ENCODE results near the gene CSTF1.
"Not testable (repeated sequence)": the region's sequence is repeated elsewhere in the genome, so short reads cannot be mapped to it uniquely, and the experiment has no call there.

CSTF1 gene

DNA sequence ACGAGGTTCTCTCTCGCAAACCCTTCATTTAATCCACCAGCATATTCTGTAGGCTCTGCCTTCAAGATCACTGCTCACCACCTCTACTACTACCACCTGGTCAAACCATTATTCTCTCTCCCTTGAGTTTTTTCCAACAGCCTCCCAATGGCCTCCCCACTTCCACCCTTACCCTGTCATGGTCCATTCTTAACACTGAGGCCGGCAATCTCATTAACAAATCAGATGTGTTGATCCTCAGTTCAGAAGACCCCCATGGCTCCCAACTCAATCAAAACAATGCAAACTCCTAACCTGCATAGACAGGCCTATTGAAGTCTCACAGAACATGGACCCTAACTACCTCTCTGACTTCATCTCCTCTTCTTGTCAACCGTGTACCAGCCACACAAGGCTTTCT is 2.6 kb upstream of the CSTF1 start:
- DNase-seq (ENCODE audit: low read depth in 2 of 2) = no peak
- TF ChIP-seq, protein P1, sequence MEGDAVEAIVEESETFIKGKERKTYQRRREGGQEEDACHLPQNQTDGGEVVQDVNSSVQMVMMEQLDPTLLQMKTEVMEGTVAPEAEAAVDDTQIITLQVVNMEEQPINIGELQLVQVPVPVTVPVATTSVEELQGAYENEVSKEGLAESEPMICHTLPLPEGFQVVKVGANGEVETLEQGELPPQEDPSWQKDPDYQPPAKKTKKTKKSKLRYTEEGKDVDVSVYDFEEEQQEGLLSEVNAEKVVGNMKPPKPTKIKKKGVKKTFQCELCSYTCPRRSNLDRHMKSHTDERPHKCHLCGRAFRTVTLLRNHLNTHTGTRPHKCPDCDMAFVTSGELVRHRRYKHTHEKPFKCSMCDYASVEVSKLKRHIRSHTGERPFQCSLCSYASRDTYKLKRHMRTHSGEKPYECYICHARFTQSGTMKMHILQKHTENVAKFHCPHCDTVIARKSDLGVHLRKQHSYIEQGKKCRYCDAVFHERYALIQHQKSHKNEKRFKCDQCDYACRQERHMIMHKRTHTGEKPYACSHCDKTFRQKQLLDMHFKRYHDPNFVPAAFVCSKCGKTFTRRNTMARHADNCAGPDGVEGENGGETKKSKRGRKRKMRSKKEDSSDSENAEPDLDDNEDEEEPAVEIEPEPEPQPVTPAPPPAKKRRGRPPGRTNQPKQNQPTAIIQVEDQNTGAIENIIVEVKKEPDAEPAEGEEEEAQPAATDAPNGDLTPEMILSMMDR (IDR thresholded peaks at IDR 0.05; ENCODE audit: low read depth, low read length) = no peak
- no peak overlapping the region for H3K4me3 ChIP-seq (replicated peaks in 1 of 2; ENCODE audit: low read depth in 2 of 2, low read length in 2 of 2)

DNA sequence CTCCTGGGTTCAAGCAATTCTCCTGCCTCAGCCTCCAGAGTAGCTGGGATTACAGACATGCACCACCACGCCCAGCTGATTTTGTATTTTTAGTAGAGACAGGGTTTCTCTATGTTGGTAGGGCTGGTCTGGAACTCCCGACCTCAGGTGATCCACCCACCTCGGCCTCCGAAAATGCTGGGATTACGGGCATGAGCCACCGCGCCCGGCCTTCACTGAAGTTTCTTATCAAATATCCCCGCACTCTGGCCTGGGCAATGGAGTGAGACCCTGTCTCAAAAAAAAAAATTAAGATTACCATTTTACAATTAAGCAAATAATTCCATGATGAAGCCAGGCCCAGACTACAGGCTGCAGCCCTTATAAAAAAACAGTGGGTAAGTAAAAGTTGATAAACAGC is 2.0 kb upstream of the CSTF1 start:
- peak overlapping the region in 1 of 2 donors; percentile 94 for H3K4me3 ChIP-seq (replicated peaks in 1 of 2; ENCODE audit: low read depth in 2 of 2, low read length in 2 of 2)
- DNase-seq (ENCODE audit: low read depth in 2 of 2) = not testable (repeated sequence)

DNA sequence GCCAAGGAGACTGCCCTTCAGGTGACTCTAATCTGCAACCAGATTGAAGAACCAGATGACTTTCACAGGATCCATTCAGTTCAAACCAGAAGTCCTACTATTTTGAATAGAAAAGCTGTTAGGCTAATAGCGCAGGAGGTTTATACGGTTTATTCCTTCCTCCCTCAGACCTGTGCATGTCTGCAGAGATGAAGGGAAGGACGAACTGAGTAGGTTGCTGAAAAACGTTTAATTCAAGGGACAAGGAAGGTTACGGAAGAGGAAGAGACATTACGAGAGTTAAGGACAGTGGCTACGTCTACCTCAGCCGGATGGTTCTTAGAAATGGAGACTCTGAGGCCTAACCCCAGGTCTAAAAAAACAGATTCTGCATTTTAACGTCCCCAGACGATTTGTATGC is 1.4 kb upstream of the CSTF1 start:
- H3K4me3 ChIP-seq (replicated peaks in 1 of 2; ENCODE audit: low read depth in 2 of 2, low read length in 2 of 2) = peak overlapping the region; percentile 65 to 94
- TF ChIP-seq, protein P1 (IDR thresholded peaks at IDR 0.05; ENCODE audit: low read depth, low read length) = no peak
- DNase-seq (ENCODE audit: low read depth in 2 of 2) = no peak

DNA sequence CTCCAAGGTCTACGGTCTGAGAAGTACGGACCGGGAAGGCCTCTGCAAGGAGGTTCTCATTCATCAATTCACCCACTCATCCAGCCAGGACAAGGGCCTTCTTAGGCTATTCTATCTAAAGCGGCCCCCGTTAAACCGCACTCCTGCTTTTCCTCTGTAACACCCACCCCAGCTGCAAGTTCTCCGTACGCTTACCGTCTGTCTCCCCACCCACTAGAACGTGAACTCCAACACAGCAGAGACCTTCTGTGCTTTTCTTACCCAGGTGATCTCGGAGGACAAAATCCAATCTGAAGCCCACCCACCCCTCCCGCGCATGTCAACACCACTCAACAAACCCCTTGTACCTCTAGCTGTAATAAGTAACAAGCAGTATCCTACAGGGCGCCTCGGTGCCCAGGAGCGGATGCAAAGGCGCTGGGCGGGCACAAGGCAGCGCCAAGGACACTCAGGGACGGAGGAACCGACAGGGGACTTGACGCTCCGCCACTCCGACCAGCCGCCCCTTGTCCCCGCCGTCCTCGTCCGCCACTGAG is 781 bp upstream of the CSTF1 start:
- TF ChIP-seq, protein P1 (IDR thresholded peaks at IDR 0.05; ENCODE audit: low read depth, low read length) = no peak
- no peak for DNase-seq (ENCODE audit: low read depth in 2 of 2)
- H3K4me3 ChIP-seq (replicated peaks in 1 of 2; ENCODE audit: low read depth in 2 of 2, low read length in 2 of 2) = peak overlapping the region; percentile 65 to 94

DNA sequence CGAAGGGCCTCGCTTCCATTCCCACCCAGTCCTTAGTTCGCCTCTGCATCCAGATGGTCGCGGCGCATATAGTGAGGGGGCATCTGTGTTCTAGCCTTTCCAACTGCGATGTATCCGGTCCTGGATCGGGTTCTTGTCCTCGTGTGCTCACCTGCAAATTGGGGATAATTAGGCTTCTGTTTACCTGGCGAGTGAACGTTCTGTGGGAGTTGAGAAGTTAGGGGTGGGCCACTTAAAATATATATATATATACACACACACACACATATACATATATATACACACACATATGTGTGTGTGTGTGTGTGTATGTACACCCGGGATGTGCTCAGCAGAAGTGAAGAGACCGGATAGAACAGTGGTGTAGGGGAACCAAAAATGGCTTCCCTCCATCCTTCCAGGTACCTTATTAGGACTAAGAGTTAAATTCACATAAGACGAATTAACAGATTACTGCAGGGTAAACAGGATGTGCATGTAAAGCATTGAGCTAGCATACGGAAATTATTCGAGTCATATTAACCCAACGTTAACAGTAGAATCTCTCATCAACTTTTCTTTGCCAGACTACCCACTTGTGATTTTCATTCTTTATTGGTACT is 537 bp downstream of the CSTF1 start:
- TF ChIP-seq, protein P1 (IDR thresholded peaks at IDR 0.05; ENCODE audit: low read depth, low read length) = no peak
- peak overlapping the region; percentile 65 to 94 for H3K4me3 ChIP-seq (replicated peaks in 1 of 2; ENCODE audit: low read depth in 2 of 2, low read length in 2 of 2)
- DNase-seq (ENCODE audit: low read depth in 2 of 2) = peak in 1 of 2 donors; percentile 13

DNA sequence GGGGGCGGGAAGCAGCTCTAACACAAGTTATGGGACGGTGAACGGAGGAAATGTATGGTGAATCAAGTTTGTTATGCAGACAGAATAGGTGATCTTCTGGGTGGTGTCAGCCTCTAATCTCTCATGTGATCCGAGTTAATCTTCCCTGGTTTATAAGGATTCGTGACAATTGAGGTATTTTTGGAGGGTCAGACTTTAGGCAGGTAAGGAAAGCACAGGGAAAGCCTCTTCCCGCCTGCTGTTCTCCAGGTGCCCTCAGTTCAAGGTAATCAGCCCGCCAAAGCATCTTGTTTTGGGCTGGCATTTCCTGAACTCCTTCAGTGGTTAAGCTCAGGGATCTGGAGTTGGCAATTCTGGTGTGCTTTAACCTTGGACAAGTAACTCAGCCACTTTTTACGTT is 1.2 kb downstream of the CSTF1 start:
- peak overlapping the region; percentile 65 to 94 for H3K4me3 ChIP-seq (replicated peaks in 1 of 2; ENCODE audit: low read depth in 2 of 2, low read length in 2 of 2)
- TF ChIP-seq, protein P1 (IDR thresholded peaks at IDR 0.05; ENCODE audit: low read depth, low read length) = no peak
- DNase-seq (ENCODE audit: low read depth in 2 of 2) = no peak

DNA sequence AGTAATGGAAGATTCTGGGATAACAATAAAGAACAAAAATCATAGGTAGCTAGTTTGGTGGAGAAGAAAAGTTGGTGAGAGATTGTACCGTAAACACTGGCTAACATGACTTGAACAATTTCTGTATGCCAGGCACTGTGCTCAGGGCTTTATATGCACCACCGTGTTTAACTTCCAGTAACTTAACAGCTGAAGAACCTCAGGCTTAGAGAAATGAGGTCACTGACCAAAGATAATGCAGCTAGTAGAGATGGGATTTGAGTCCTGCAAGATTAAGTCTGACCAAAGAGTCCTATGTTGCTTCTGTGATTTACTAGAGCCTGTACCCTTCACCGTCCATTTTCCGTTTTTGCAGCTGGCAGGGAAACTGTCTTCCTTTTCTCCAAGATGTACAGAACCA is 2.7 kb downstream of the CSTF1 start:
- no peak for DNase-seq (ENCODE audit: low read depth in 2 of 2)
- TF ChIP-seq, protein P1 (IDR thresholded peaks at IDR 0.05; ENCODE audit: low read depth, low read length) = no peak
- no peak overlapping the region for H3K4me3 ChIP-seq (replicated peaks in 1 of 2; ENCODE audit: low read depth in 2 of 2, low read length in 2 of 2)

All from cardiac fibroblast (primary cell).